ENCODE measurements around the gene SLX9. TPM values are rescaled to one million over a fixed set of nuclear protein-coding genes. Genes with fewer than 3 reads are reported as not detected.

SLX9 gene
- total RNA-seq = 22.7 and 26.5 TPM in 2 replicates

GRCh38 chr21:44939532-44940115 is at the start of gene SLX9:
TSS of gene SLX9 (plus strand) at chr21:44940029. CDS start at chr21:44940058, 29 bp downstream.
- no peak for DNase-seq (ENCODE audit: extremely low read depth, low read depth, low spot score)

GRCh38 chr21:44890338-44890931 is 49.4 kb upstream of the SLX9 start:
- DNase-seq (ENCODE audit: extremely low read depth, low read depth, low spot score) = no peak

- DNase-seq (ENCODE audit: extremely low read depth, low read depth, low spot score) = no peak
Measured at GRCh38 chr21:44890961-44891541, 48.8 kb upstream of the SLX9 start.

DNA sequence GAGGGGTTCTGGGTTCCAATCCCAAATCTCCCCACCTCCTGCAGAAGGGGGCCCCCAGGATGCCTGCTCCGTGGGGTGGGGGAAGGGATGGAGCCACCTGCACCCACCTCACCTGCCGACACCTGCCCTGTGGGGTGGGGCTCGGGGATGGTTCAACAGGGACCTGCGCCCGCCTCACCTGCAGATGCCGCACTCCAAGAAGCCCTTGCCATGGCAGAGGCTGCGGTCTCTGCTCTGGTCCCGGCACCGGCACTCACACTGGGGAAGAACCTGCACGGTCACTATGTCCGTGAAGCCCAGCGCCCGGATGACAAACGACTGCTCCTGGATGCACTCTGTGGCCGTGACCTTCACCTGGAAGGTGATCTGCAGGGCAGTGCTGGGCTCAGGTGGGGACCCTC is 48.2 kb upstream of the SLX9 start:
- DNase-seq (ENCODE audit: extremely low read depth, low read depth, low spot score) = no peak

GRCh38 chr21:44892095-44892494 is 47.7 kb upstream of the SLX9 start:
- DNase-seq (ENCODE audit: extremely low read depth, low read depth, low spot score) = no peak

DNA sequence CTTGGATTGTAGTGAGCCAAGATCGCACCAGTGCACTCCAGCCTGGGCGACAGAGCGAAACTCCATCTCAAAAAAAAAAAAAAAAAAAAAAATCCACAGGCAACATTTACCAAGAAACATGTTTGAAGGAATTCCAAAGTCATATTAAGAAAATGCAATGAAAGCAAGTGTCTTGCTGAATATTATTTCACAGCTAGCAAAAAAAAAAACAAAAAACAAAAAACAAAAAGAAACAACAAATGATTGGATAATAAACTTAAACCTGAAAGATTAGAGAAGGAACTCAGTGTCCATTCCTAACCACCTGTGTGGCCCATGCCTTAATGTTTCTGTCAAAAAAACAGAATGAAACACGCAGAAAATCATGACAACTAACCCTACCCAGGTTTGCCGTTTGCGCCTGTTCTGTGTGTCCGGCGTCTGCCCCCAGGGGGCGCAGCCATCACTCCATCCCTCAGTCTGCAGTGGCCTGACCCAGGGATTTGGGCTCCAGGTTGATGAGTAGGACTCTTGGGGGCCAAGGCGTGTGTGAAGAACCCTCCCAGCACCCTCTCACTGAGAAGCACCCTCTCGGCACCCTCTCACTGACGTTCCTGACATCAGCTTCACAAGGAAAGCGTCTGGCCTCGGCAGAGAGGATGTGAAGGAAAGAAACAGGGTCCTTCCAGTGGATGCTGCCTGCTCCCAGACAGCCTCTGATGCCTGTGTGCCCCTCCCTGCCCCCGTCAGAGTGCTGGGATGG is 47.1 kb upstream of the SLX9 start:
- DNase-seq (ENCODE audit: extremely low read depth, low read depth, low spot score) = no peak

DNA sequence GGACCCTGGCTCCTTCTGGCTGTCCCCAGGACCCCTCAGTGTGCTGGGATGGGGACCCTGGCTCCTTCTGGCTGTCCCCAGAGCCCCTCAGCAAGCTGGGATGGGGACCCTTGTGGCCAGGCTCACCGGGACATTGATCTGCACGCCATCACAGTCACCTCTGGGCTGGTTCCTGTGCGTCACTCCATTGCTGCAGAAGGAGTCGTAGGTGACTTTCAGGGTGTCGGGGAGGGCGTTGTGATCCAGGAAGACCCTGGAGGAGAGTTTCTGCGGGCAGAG is 46.6 kb upstream of the SLX9 start:
- no peak for DNase-seq (ENCODE audit: extremely low read depth, low read depth, low spot score)

DNA sequence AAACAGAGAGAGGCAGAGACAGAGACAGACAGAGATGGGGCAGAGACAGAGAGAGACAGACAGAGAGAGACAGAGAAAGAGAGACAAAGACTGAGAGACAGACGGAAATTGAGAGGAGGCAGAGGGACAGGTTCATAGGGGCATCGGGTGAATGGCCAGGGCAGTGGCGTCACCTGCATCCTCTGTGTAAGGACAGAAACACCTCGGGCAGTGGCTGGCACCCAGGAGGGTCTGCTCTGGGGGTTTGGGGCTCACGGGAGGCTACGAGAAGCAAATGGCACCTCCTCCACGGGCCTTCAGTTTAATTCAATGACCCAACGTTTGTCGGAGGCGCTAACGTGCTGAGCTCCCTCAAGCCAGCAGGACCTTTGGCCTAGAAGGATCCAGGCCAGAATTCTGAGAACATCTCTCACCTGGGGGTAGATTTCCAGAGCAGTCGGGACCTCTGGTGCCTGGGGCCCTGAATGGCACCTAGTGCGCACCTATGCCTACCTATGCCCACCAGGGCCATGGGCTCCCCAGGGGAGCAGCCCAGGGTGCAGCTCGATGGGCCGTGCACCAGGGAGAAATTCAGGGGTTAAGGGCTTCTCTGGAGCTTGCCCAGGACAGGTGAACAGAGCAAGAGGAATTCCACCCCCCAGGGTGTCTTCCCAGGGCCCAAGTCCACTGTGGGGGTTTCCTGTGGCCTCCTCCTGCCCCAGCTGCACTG is 45.7 kb upstream of the SLX9 start:
- no peak for DNase-seq (ENCODE audit: extremely low read depth, low read depth, low spot score)

GRCh38 chr21:44894687-44895302 is 45.0 kb upstream of the SLX9 start:
- no peak for DNase-seq (ENCODE audit: extremely low read depth, low read depth, low spot score)

DNA sequence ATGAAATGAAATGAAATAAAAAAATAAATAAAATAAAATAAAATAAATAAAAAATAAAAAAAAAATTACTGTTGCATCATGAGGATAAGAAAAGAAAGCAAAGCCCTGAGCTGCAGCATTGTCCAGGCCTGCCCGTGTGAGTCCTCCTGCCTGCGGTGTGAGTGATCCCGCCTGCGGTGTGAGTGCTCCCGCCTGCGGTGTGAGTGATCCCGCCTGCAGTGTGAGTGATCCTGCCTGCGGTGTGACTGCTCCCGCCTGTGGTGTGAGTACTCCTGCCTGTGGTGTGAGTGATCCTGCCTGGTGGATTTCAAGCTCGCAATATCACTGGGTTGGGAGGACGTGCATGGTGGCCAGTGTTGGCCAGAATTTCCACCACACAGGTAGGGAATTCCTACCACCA is 44.0 kb upstream of the SLX9 start:
- no peak for DNase-seq (ENCODE audit: extremely low read depth, low read depth, low spot score)

DNA sequence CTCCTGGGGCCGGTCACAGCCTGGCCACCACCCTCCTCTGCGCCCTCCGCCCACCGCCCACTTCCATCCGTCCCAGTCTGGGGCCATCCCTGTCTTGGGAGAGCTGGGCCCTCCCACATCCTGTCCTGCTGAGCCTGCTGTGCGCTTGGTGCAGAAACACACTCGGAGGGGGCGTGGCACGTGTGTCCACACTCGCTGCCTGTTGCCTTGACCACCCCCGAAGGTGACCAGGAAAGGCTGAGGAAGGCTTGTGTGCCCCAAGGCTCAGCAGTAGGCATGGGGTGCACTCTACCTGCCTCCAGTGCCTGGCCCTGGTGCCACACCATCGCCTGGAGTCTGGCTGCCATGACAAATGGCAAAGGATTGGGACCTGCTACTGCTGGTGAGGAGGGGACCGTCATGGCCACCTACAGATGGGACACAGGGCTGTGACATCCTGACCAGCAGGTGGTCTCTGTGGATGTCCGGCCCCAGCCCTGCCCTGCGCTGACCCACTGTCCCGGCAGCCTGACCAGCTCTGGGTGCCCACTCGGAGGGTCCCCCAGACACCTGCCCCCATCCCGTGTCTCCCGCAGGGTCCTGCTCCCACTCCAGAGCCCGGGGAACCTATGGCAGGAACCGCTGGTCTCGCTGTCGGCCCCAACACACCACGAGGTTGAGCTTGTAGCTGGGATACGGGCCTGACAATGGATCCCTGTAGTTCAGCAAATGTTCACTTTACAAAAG is 43.1 kb upstream of the SLX9 start:
- no peak for DNase-seq (ENCODE audit: extremely low read depth, low read depth, low spot score)

- DNase-seq (ENCODE audit: extremely low read depth, low read depth, low spot score) = no peak
Measured at GRCh38 chr21:44897326-44898010, 42.4 kb upstream of the SLX9 start.

DNA sequence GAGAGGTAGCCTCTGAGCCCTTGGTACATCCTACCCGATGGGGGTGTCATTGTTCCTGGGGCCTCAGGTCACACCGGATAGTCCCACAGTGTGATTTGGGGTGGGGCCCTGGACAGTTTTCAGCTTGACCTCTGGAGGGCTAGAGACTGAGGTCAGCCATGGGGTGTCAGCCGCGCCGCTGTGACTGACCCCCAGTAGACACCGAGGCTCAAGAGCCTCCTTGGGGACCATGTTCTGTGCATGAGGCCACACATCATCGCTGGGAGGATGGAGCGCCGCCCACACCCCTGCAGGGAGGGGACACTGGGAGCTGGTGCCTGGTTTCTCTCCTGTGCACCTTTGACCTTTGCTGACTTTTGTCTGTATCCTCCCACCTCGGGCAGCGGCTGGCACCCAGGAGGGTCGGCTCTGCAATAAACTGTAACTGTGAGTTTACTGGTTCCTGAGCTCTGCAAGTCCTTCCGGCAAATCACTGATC is 41.8 kb upstream of the SLX9 start:
- DNase-seq (ENCODE audit: extremely low read depth, low read depth, low spot score) = no peak

DNA sequence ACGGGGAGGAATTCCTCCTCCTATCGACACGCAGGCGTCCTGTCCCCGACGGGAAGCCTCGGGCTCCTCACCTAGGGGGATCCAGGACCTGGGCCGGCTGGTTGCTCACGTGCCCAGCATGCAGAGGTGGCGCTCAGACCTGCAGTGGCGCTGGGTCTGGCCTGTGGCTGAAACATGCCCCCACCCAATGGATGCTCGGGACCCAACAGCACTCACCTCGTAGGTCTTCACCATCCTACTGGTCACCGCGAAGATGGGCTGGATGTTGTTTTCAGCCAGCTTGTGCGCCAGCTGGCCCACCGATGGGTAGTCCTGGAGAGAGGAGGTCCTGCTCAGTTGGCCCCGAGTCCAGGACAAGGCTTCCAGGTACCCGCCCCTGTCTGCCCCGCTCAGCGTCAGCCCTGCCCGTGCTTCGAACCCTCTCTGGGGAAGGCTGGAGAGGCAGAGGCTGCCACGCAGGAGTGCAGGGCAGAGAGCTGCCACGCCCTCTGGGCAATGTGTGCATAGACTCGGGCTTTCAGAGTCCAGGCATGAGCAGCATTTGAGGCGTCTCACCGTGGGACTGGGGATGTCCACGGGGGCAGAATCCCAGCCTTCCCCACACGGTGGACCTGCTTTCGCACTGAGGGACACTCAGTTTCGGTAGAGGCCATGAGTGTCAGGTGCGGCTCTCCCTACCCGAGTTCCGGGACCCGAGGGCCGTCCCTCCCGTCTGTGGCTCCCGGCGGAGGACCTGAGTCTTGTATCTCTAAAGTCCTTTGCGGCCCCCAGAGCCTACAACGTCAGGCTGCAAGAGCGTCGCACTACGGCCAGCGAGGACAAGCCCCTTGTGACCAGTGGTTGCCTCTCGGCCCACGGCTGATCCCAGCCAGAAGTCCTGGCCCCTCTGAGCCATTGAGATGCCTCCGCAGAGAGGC is 40.7 kb upstream of the SLX9 start:
- DNase-seq (ENCODE audit: extremely low read depth, low read depth, low spot score) = no peak

GRCh38 chr21:44899768-44900558 is 39.9 kb upstream of the SLX9 start:
- DNase-seq (ENCODE audit: extremely low read depth, low read depth, low spot score) = no peak

DNA sequence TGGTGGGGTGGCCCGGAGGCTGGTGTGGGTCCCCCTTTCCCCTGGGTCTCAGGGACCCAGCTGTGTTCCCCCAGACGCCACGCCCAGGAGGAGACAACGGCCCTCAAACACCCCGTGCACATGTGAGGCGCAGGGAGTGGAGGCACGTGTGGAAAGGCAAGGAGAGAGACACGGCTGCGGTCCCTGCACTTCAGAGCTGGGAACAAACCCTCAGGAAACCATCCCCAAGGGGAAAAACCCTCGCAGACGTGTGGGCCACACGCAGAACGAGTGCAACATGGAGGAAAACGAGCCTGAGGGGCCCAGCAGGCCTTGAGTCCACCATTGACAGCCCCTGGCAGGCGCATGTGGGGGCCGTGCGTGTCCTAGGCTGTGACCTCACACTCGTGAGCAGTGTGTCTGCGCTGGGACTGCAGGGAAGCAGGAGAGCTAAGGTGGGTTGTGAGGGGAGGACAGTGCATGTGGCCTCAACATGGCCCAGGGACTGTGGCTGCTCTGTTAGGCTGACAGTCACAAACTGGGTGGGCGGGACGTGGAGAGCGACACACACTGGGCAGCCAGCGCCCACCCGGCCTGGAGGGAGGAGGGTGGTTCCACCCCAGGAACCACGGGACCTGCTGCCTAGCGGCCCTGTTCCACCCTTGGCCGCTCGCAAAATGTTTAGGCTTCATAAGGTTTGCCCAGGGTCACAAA is 39.1 kb upstream of the SLX9 start:
- no peak for DNase-seq (ENCODE audit: extremely low read depth, low read depth, low spot score)

DNA sequence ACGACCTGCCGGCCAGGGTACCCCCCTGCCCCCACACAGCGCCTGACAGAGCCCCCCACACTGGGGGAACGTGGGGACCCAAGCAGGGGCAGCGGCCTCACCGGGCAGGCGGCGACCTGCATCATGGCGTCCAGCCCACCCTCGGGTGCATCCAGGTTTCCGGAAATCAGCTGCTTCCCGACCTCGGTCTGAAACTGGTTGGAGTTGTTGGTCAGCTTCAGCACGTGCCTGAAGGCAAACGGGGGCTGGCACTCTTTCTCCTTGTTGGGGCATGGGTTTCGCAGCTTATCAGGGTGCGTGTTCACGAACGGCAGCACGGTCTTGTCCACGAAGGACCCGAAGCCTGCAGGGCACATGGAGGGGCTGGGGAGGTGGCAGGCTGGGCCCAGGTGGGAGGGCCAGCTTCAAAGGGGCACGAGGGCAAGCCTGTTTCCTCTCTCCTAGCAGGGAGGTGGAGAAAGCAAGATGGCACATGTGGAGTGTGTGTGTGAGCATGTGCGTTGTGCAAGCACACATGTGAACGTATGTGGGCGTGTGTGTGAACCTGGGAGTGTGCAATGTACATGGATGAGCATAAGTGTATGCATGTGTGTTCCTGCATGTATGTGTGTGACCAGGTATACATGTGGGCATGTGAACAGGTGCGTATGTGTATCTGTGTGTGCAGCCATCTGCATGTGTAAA is 38.3 kb upstream of the SLX9 start:
- no peak for DNase-seq (ENCODE audit: extremely low read depth, low read depth, low spot score)
